ENCODE measurements around the gene NR1H2.

The NR1H2 gene

GRCh38 chr19:50399368-50399745 lies 23.1 kb downstream of the NR1H2 start:
- Mint-ChIP-seq H3K27ac (no peak overlapping the region), H3K4me1 (ENCODE audit: low read depth) (no peaks in the 10 kb centered on the region), H3K27me3 (no peaks in the 10 kb centered on the region), H3K36me3 (peaks cover 3% of the 10 kb centered on the region), H3K9me3 (ENCODE audit: low read depth) (no peaks in the 10 kb centered on the region), H3K4me3 (no peak overlapping the region)

- H3K4me1 Mint-ChIP-seq (ENCODE audit: low read depth), result no peaks in the 10 kb centered on the region
- peaks cover 3% of the 10 kb centered on the region for H3K36me3 Mint-ChIP-seq
- no peak overlapping the region for H3K4me3 Mint-ChIP-seq
- H3K9me3 Mint-ChIP-seq (ENCODE audit: low read depth), result no peaks in the 10 kb centered on the region
- no peak overlapping the region for H3K27ac Mint-ChIP-seq
- H3K27me3 Mint-ChIP-seq, result no peaks in the 10 kb centered on the region
Observed at GRCh38 chr19:50401605-50402450, 25.6 kb downstream of the NR1H2 start.

DNA sequence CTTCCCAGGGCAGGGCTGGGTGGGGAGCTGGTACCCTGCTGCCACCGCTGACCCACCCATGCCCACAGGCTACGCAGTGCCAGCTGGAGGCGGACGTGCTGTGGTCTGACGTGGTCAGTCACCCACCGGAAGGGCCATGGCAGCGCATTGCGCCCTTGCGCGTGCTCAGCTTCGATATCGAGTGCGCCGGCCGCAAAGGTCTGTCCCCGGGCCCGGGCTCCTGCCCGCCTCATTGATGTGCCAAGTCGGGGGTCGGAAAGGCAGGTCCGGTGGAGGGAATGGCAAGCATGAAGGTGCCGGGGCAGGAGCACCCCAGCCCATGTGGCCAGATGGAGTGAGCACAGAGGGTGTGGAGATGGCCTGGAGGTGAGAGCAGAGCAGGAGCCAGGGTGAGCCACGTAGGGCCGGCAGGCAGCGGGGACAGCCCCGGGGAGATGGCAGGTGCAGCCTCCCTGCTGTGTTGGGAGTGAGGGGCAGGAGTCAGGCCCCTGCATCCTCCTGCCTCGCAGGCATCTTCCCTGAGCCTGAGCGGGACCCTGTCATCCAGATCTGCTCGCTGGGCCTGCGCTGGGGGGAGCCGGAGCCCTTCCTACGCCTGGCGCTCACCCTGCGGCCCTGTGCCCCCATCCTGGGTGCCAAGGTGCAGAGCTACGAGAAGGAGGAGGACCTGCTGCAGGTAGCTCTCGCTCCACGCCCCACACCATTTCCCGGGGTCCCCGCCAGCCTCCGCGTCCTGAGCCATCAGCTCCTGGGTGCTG lies 26.5 kb downstream of the NR1H2 start:
- peaks cover 3% of the 10 kb centered on the region for H3K36me3 Mint-ChIP-seq
- H3K4me1 Mint-ChIP-seq (ENCODE audit: low read depth), result no peaks in the 10 kb centered on the region
- H3K4me3 Mint-ChIP-seq, result no peak overlapping the region
- H3K27ac Mint-ChIP-seq, result no peak overlapping the region
- no peaks in the 10 kb centered on the region for H3K27me3 Mint-ChIP-seq
- H3K9me3 Mint-ChIP-seq (ENCODE audit: low read depth), result no peaks in the 10 kb centered on the region

DNA sequence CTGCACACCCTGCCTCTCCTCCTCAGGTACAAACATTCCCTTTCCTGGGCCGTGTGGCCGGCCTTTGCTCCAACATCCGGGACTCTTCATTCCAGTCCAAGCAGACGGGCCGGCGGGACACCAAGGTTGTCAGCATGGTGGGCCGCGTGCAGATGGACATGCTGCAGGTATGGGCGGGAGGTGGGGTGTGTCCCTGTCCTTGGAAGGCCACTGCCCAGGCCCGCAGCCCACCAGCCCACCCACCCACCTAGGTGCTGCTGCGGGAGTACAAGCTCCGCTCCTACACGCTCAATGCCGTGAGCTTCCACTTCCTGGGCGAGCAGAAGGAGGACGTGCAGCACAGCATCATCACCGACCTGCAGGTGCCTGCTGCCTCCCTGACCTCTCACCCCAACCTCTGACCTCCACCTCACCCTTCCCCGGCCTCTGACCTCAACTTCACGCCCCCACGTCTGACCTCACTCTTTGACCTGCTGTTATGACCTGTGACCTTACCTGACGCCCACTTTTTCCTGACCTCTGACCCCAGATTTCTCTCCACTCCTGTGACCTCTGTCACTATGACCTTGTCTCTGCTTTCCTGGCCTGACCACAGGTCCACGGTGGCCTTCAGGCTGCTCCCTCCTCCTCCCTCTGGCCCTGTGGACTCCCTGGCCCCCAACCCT lies 30.0 kb downstream of the NR1H2 start:
- H3K27ac Mint-ChIP-seq, result no peak overlapping the region
- H3K4me3 Mint-ChIP-seq, result no peak overlapping the region
- H3K9me3 Mint-ChIP-seq (ENCODE audit: low read depth), result no peaks in the 10 kb centered on the region
- peaks cover 3% of the 10 kb centered on the region for H3K36me3 Mint-ChIP-seq
- H3K4me1 Mint-ChIP-seq (ENCODE audit: low read depth), result no peaks in the 10 kb centered on the region
- no peaks in the 10 kb centered on the region for H3K27me3 Mint-ChIP-seq

DNA sequence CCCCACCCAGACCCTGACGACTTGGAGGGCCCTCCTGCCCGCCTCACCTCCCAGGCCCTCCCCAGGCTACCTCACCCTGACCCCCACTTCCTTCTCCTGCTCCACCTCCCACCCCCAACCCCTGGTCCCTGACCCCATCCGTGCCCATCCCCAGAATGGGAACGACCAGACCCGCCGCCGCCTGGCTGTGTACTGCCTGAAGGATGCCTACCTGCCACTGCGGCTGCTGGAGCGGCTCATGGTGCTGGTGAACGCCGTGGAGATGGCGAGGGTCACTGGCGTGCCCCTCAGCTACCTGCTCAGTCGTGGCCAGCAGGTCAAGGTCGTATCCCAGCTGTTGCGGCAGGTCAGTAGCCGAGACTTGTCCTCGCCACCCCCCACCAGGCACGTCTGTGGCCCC lies 30.6 kb downstream of the NR1H2 start:
- Mint-ChIP-seq H3K9me3 (ENCODE audit: low read depth) (no peaks in the 10 kb centered on the region), H3K36me3 (peaks cover 3% of the 10 kb centered on the region), H3K4me1 (ENCODE audit: low read depth) (no peaks in the 10 kb centered on the region), H3K27me3 (no peaks in the 10 kb centered on the region), H3K27ac (no peak overlapping the region), H3K4me3 (no peak overlapping the region)

DNA sequence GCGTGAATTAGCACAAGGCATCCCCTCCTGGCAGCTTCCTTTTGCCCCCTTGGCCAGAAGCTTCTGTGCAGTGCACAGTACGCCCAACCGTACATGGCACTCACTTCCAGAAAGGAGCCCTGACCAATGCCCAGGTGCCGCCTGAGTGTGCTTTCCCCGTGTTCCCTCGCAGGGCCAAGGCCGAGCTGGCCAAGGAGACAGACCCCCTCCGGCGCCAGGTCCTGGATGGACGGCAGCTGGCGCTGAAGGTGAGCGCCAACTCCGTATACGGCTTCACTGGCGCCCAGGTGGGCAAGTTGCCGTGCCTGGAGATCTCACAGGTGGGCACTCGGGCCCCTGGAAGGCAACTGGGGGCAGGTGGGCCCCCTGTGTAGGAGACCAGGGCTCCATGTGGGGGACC lies 33.1 kb downstream of the NR1H2 start:
- no peaks in the 10 kb centered on the region for H3K36me3 Mint-ChIP-seq
- H3K4me3 Mint-ChIP-seq, result no peak overlapping the region
- no peaks in the 10 kb centered on the region for H3K27me3 Mint-ChIP-seq
- H3K27ac Mint-ChIP-seq, result no peak overlapping the region
- no peaks in the 10 kb centered on the region for H3K9me3 Mint-ChIP-seq (ENCODE audit: low read depth)
- H3K4me1 Mint-ChIP-seq (ENCODE audit: low read depth), result no peaks in the 10 kb centered on the region

DNA sequence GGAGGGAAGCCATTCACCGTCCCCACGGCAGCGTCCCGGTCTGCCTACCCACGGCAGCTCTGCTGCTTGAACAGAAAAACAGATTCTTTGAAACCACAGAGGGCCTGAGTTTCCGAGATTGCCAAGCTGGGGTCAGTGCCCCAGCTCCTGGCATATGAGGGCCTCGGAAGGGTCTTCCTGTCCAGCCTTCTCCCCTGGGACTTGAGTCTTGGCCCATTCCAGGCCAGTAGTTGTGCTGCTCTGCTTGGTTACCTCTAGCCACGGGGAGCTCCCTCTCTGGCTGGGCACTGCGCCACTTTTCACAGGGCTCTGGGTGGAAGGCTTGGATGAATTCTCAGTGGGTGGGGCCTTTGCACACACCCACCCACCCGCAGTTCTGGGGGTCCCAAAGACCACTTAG lies 33.9 kb downstream of the NR1H2 start:
- Mint-ChIP-seq H3K9me3 (ENCODE audit: low read depth) (no peaks in the 10 kb centered on the region), H3K27me3 (no peaks in the 10 kb centered on the region), H3K4me3 (no peak overlapping the region), H3K4me1 (ENCODE audit: low read depth) (no peaks in the 10 kb centered on the region), H3K27ac (no peak overlapping the region), H3K36me3 (no peaks in the 10 kb centered on the region)

DNA sequence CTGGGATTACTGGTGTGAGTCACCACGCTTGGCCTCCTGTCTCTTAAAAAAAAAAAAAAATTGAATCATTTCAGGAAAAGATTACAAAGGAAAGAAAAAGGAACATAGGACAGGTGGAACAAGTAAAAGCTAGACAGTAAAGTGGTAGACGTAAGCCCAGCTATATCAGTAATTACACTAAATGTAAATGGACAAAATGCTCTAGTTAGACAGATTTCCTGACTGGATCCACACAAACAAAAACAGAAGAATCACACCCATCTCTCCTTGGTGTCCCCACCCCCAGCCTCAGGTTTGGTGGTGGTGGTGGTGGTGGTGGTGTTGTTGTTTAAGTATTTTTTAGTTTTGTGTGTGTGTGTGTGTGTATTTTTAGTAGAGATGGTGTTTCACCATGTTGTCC lies 36.2 kb downstream of the NR1H2 start:
- Mint-ChIP-seq H3K27ac (no peak overlapping the region), H3K36me3 (no peaks in the 10 kb centered on the region), H3K4me3 (no peak overlapping the region), H3K9me3 (ENCODE audit: low read depth) (no peaks in the 10 kb centered on the region), H3K4me1 (ENCODE audit: low read depth) (no peaks in the 10 kb centered on the region), H3K27me3 (no peaks in the 10 kb centered on the region)

DNA sequence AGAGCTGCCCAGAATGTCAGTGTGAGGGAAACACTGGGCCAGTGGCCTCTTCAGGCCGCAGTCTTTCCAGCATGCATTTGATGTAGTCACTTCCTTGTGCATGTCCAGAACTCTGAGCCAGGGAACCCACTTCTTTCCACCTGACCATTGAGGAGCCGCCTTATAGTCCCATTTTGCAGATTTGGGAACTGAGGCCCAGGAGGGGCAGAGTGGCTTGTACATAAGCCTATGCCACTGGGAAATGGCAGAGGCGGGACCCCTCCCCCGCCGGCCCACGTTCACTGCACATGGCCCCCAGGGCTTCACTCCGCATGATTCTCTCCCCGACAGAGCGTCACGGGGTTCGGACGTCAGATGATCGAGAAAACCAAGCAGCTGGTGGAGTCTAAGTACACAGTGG lies 36.8 kb downstream of the NR1H2 start:
- Mint-ChIP-seq H3K4me3 (no peak overlapping the region), H3K4me1 (ENCODE audit: low read depth) (no peaks in the 10 kb centered on the region), H3K9me3 (ENCODE audit: low read depth) (no peaks in the 10 kb centered on the region), H3K27me3 (no peaks in the 10 kb centered on the region), H3K27ac (no peak overlapping the region), H3K36me3 (no peaks in the 10 kb centered on the region)

GRCh38 chr19:50413531-50413930 lies 37.3 kb downstream of the NR1H2 start:
- H3K36me3 Mint-ChIP-seq, result no peaks in the 10 kb centered on the region
- no peaks in the 10 kb centered on the region for H3K4me1 Mint-ChIP-seq (ENCODE audit: low read depth)
- H3K27ac Mint-ChIP-seq, result no peak overlapping the region
- no peaks in the 10 kb centered on the region for H3K27me3 Mint-ChIP-seq
- H3K4me3 Mint-ChIP-seq, result no peak overlapping the region
- H3K9me3 Mint-ChIP-seq (ENCODE audit: low read depth), result no peaks in the 10 kb centered on the region

DNA sequence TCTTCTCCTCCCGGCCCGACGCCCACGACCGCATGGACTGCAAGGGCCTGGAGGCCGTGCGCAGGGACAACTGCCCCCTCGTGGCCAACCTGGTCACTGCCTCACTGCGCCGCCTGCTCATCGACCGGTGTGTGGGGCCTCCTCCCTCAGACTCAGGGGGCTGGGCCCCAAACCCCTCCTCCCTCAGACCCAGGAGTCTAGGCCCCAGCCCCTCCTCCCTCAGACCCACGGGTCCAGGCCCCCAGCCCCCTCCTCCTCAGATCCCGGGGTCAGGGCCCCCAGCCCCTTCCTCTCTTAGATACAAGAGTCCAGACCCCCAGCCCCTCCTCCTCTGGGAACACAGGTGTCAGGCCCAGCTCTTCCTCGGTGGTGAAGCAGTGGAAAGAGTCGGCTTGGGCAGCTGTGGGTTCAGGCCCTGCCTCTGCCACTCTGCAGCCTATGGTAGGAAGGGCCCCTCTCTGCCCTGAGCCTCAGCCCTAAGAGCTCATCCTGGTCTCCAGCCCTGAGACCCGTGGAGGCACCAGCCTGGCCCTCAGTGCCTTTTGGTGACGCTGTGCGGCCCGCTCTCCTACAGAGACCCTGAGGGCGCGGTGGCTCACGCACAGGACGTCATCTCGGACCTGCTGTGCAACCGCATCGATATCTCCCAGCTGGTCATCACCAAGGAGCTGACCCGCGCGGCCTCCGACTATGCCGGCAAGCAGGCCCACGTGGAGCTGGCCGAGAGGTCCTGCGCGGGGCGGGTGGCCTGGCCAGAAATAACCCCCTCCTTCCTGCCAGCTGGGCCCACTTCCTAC lies 38.8 kb downstream of the NR1H2 start:
- Mint-ChIP-seq H3K4me3 (no peak overlapping the region), H3K27ac (no peak overlapping the region), H3K27me3 (peaks cover 9% of the 10 kb centered on the region), H3K9me3 (ENCODE audit: low read depth) (no peaks in the 10 kb centered on the region), H3K4me1 (ENCODE audit: low read depth) (peaks cover 9% of the 10 kb centered on the region), H3K36me3 (no peaks in the 10 kb centered on the region)

- no peaks in the 10 kb centered on the region for H3K36me3 Mint-ChIP-seq
- peaks cover 11% of the 10 kb centered on the region for H3K27me3 Mint-ChIP-seq
- no peaks in the 10 kb centered on the region for H3K9me3 Mint-ChIP-seq (ENCODE audit: low read depth)
- peaks cover 12% of the 10 kb centered on the region for H3K4me1 Mint-ChIP-seq (ENCODE audit: low read depth)
- H3K4me3 Mint-ChIP-seq, result no peak overlapping the region
- no peak overlapping the region for H3K27ac Mint-ChIP-seq
Observed at GRCh38 chr19:50415661-50416033, 39.4 kb downstream of the NR1H2 start.

GRCh38 chr19:50416034-50416977 lies 40.0 kb downstream of the NR1H2 start:
- Mint-ChIP-seq H3K9me3 (ENCODE audit: low read depth) (peaks cover 2% of the 10 kb centered on the region), H3K27me3 (peaks cover 15% of the 10 kb centered on the region), H3K27ac (no peak overlapping the region), H3K4me1 (ENCODE audit: low read depth) (peaks cover 12% of the 10 kb centered on the region), H3K4me3 (no peak overlapping the region), H3K36me3 (peaks cover 2% of the 10 kb centered on the region)

Measured in activated naive CD8-positive, alpha-beta T cell (primary cell).